ENCODE results near the gene CCDC74B. TPM values are rescaled to one million over a fixed set of nuclear protein-coding genes. Genes with fewer than 3 reads are reported as not detected.
"Not testable (repeated sequence)": the region's sequence is repeated elsewhere in the genome, so short reads cannot be mapped to it uniquely, and the experiment has no call there.

CCDC74B gene
- total and polyA plus RNA-seq, 9 donors, result 2.6 to 42.9 (median 5.4) TPM

GRCh38 chr2:130183512-130184373, 38.8 kb upstream of the CCDC74B start:
- H3K4me1 ChIP-seq (ENCODE audit: insufficient read depth), result peaks cover 7% of the 10 kb centered on the region
- peak; percentile 63 to 85 (median 66) for DNase-seq
- no peaks in the 10 kb centered on the region for H3K36me3 ChIP-seq
- TF ChIP-seq POLR2A (IDR thresholded peaks at IDR 0.05), result no peak
- TF ChIP-seq EP300 (IDR thresholded peaks at IDR 0.05), result no peak
- no peaks in the 10 kb centered on the region for H3K27me3 ChIP-seq
- no peak overlapping the region for H3K4me3 ChIP-seq
- H3K9me3 ChIP-seq, result no peaks in the 10 kb centered on the region
- intact Hi-C loops (cut with DNase I), result loop anchor here (5.0 to 10.0 kb wide), 4 partner anchors 149 to 161 kb away; partner anchors contain the start of gene IMP4 (in 2 of the 4)
- 40 to 44% (median 43%) methylated on average over 26 of the region's 26 CpGs for WGBS, 3 donors
- peak overlapping the region in 1 of 2 donors; percentile 38 for H3K27ac ChIP-seq

- Histone ChIP-seq H3K4me3 (peak overlapping the region; percentile 96), H3K27ac (peak overlapping the region; percentile 17 to 69)
- not testable (repeated sequence) for H3K9me3 ChIP-seq; H3K27me3 ChIP-seq; H3K4me1 ChIP-seq (ENCODE audit: insufficient read depth); H3K36me3 ChIP-seq
- 7 to 14% (median 14%) methylated on average over 17 to 23 of the region's 23 CpGs for WGBS, 3 donors
- intact Hi-C loops (cut with DNase I), result loop anchor here (5.0 to 10.0 kb wide), 4 partner anchors 149 to 162 kb away; partner anchors contain the start of gene IMP4 (in 2 of the 4)
- peak in 2 of 5 donors; percentile 36 to 48 for DNase-seq
Measured at GRCh38 chr2:130182826-130183511, 38.1 kb upstream of the CCDC74B start.

DNA sequence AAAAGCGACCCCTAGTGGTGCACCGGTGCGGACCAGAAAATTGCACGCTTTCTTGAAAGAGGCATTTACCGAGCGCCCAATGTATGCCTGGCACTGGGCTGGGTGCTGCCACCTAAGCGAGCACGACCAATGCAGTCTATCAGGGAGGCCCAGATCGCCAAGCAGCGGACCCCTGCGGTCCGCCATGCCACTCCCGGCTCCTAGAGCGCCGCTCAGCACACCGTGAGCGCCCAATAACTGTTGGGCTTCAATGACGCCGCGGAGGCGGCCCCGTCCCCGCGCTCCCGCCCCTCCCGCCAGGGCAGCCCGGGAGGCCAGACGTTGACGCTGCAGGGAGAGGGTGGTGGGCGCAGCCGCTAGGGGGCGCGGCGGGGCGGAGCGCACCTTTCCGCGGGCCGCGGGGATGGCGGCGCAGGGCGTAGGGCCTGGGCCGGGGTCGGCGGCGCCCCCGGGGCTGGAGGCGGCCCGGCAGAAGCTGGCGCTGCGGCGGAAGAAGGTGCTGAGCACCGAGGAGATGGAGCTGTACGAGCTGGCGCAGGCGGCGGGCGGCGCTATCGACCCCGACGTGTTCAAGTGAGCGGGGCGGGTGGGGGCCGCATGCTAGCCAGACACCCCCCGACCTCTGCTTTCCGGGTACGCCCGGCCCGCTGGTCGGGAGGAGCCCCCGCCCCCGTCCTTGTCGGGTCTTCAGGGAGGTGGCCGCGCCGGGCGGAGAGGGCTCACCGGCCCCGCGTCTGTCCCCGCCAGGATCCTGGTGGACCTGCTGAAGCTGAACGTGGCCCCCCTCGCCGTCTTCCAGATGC, 37.2 kb upstream of the CCDC74B start, which contains the start of gene MZT2B:
Gene MZT2B (plus strand): TSS at position 383 of the 803 bp plus-strand sequence. CDS start 21 bp downstream, at position 404.
- H3K27me3 ChIP-seq; H3K9me3 ChIP-seq; H3K36me3 ChIP-seq; H3K4me1 ChIP-seq (ENCODE audit: insufficient read depth): not testable (repeated sequence)
- TF ChIP-seq CTCF (IDR thresholded peaks at IDR 0.05), result peak; percentile 26 to 94 (median 93)
- peak; percentile 84 to 91 (median 88) for DNase-seq
- Histone ChIP-seq H3K27ac (peak within 1 kb of the TSS; percentile 87 to 91), H3K4me3 (peak within 1 kb of the TSS; percentile 96)
- intact Hi-C loops (cut with DNase I), result loop anchor here (5.0 to 10.0 kb wide), 4 partner anchors 150 to 163 kb away; partner anchors contain the start of gene IMP4 (in 2 of the 4)
- WGBS, 3 donors, result 0 to 1% (median 0%) methylated on average over 30 to 83 of the region's 86 CpGs

- intact Hi-C loops (cut with DNase I), result loop anchor here (5.0 to 10.0 kb wide), 4 partner anchors 151 to 163 kb away; partner anchors contain the start of gene IMP4 (in 2 of the 4)
- H3K27ac ChIP-seq, result peak within 1 kb of the TSS; percentile 87 to 91
- peak; percentile 98 to 99 (median 98) for DNase-seq
- H3K36me3 ChIP-seq, result no peaks in the 10 kb centered on the region
- no peaks in the 10 kb centered on the region for H3K9me3 ChIP-seq
- no peaks in the 10 kb centered on the region for H3K27me3 ChIP-seq
- TF ChIP-seq POLR2A (IDR thresholded peaks at IDR 0.05), result peak; percentile 26
- no peak for TF ChIP-seq EP300 (IDR thresholded peaks at IDR 0.05)
- peak within 1 kb of the TSS; percentile 96 for H3K4me3 ChIP-seq
- WGBS, 3 donors, result 0% methylated on average over 52 to 55 of the region's 55 CpGs
- H3K4me1 ChIP-seq (ENCODE audit: insufficient read depth), result peaks cover 7% of the 10 kb centered on the region
Measured at GRCh38 chr2:130181325-130181879, 36.5 kb upstream of the CCDC74B start, which contains the start of gene SMPD4. Gene SMPD4 (minus strand): TSS chr2:130181602. CDS start chr2:130176592, 5,010 bp downstream.

- H3K4me3 ChIP-seq, result peak overlapping the region; percentile 96
- not testable (repeated sequence) for H3K36me3 ChIP-seq; H3K4me1 ChIP-seq (ENCODE audit: insufficient read depth); DNase-seq; H3K27me3 ChIP-seq; H3K9me3 ChIP-seq
- 21 to 23% (median 21%) methylated on average over 38 of the region's 38 CpGs for WGBS, 3 donors
- H3K27ac ChIP-seq, result peak overlapping the region; percentile 87 to 91
- intact Hi-C loops (cut with DNase I), result loop anchor here (5.0 to 10.0 kb wide), 4 partner anchors 152 to 164 kb away; partner anchors contain the start of gene IMP4 (in 2 of the 4)
Measured at GRCh38 chr2:130180404-130181324, 35.8 kb upstream of the CCDC74B start.

DNA sequence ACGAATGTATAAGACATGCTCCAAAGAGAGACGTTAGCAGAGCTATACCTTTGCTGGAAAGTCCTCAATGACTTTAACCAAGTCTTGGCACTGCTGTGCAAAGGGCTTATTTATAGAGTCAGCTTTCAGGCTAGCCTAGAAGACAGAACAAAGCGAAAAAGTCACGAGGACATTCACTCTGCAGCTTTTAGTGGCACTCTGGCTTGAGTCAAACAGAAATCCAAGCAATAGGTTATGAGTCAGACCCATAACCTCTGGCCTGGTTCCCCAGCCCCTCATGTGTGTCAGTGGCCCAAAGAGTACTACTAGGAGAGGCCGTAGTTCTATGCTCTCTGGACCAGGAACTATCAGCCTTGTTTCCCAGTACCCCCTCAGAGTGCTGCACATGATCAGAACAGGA, 30.0 kb upstream of the CCDC74B start:
- H3K4me1 ChIP-seq (ENCODE audit: insufficient read depth); H3K27me3 ChIP-seq; DNase-seq; intact Hi-C loops (cut with DNase I); H3K27ac ChIP-seq; H3K9me3 ChIP-seq; H3K36me3 ChIP-seq; H3K4me3 ChIP-seq: not testable (repeated sequence)
- 81 to 87% (median 85%) methylated on average over 5 of the region's 5 CpGs for WGBS, 3 donors
